ENCODE data around the gene CDC14B.

Gene CDC14B

GRCh38 chr9:96567203-96567700 lies 52.4 kb downstream of the CDC14B start:
- H3K4me3 ChIP-seq (replicated peaks in 1 of 2; ENCODE audit: low read depth in 2 of 2, low read length in 2 of 2), result peak overlapping the region; percentile 67 to 70
- peak; percentile 39 to 43 for DNase-seq (ENCODE audit: low read depth in 2 of 2)
- TF ChIP-seq CTCF (IDR thresholded peaks at IDR 0.05; ENCODE audit: low read depth, low read length), result no peak

GRCh38 chr9:96566498-96567202 lies 53.0 kb downstream of the CDC14B start:
- H3K4me3 ChIP-seq (replicated peaks in 1 of 2; ENCODE audit: low read depth in 2 of 2, low read length in 2 of 2), result peak overlapping the region; percentile 67 to 70
- DNase-seq (ENCODE audit: low read depth in 2 of 2), result peak; percentile 45 to 58
- peak; percentile 37 for TF ChIP-seq CTCF (IDR thresholded peaks at IDR 0.05; ENCODE audit: low read depth, low read length)

GRCh38 chr9:96565671-96566497 lies 53.8 kb downstream of the CDC14B start:
- DNase-seq (ENCODE audit: low read depth in 2 of 2), result peak; percentile 42 to 47
- peak overlapping the region; percentile 67 to 70 for H3K4me3 ChIP-seq (replicated peaks in 1 of 2; ENCODE audit: low read depth in 2 of 2, low read length in 2 of 2)
- no peak for TF ChIP-seq CTCF (IDR thresholded peaks at IDR 0.05; ENCODE audit: low read depth, low read length)

- TF ChIP-seq CTCF (IDR thresholded peaks at IDR 0.05; ENCODE audit: low read depth, low read length), result no peak
- DNase-seq (ENCODE audit: low read depth in 2 of 2), result no peak
- no peak overlapping the region for H3K4me3 ChIP-seq (replicated peaks in 1 of 2; ENCODE audit: low read depth in 2 of 2, low read length in 2 of 2)
These were observed 55.4 kb downstream of the CDC14B start for GRCh38 chr9:96564217-96564616.

GRCh38 chr9:96559339-96559943 lies 60.2 kb downstream of the CDC14B start:
- no peak overlapping the region for H3K4me3 ChIP-seq (replicated peaks in 1 of 2; ENCODE audit: low read depth in 2 of 2, low read length in 2 of 2)
- TF ChIP-seq CTCF (IDR thresholded peaks at IDR 0.05; ENCODE audit: low read depth, low read length), result no peak
- DNase-seq (ENCODE audit: low read depth in 2 of 2), result no peak

GRCh38 chr9:96557921-96558320 lies 61.7 kb downstream of the CDC14B start:
- no peak for TF ChIP-seq CTCF (IDR thresholded peaks at IDR 0.05; ENCODE audit: low read depth, low read length)
- DNase-seq (ENCODE audit: low read depth in 2 of 2), result no peak
- H3K4me3 ChIP-seq (replicated peaks in 1 of 2; ENCODE audit: low read depth in 2 of 2, low read length in 2 of 2), result no peak overlapping the region

All from cardiac fibroblast (primary cell).